ENCODE data around the gene C1RL. TPM values are rescaled to one million over a fixed set of nuclear protein-coding genes. Genes with fewer than 3 reads are reported as not detected.

The C1RL gene
- polyA plus RNA-seq, 2 of the 4 experiments (the other 2 are of a cell fraction): 25.2 to 30.4 TPM

DNA sequence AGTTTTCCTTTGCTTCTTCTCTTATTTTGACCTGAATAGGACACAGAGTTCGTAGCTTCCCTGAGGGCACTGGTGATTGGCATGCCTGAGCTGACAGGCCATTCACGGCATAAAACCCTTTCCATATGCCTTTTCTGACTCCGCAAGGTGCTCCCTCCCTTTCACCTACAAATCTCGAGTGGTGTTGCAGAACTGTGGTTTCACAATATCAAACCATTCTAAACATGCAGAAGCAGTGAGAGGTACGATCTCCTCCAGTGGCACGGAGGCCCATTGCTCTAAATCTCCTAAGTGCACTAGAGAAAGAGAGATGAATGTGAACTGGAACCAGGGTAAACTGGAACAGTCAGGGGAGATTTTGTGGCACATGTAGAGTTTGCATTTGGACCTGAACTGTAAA is 45.0 kb upstream of the C1RL start:
- Histone ChIP-seq H3K4me2 (no peak overlapping the region), H3K4me1 (no peaks in the 10 kb centered on the region), H3K9me3 (no peaks in the 10 kb centered on the region), H3K27ac (no peak overlapping the region), H3K4me3 (no peak overlapping the region)
- FAIRE-seq (no peak), DNase-seq (ENCODE audit: low read depth in 1 of 2, low spot score in 1 of 2) (no peak), ATAC-seq (no peak)
- CTCF ChIA-PET: interaction anchor here (1.0 to 4.5 kb wide), 5 partner anchors 10 to 100 kb away, joined by 3 to 71 read pairs (median 4); partner anchors contain the start of gene C1RL
- POLR2A ChIA-PET: no interaction called here
- WGBS (ENCODE audit: missing lambda C conversion rate): 79% methylated on average over 6 of the region's 6 CpGs
- TF ChIP-seq FOSL2 (IDR thresholded peaks at IDR 0.05): no peak
- no peak for TF ChIP-seq FOSL2 (CRISPR knock-in tag; IDR thresholded peaks at IDR 0.05)
- no peak for TF ChIP-seq CBX2 (IDR thresholded peaks at IDR 0.05; ENCODE audit: borderline replicate concordance, low read depth)
- no peak for TF ChIP-seq GATA3 (IDR thresholded peaks at IDR 0.05; ENCODE audit: borderline replicate concordance)
- TF ChIP-seq NPAS2 (CRISPR knock-in tag; IDR thresholded peaks at IDR 0.05; ENCODE audit: borderline replicate concordance): no peak
- no peak for TF ChIP-seq ZFP36 (IDR thresholded peaks at IDR 0.05; ENCODE audit: borderline replicate concordance, partially characterized antibody)

DNA sequence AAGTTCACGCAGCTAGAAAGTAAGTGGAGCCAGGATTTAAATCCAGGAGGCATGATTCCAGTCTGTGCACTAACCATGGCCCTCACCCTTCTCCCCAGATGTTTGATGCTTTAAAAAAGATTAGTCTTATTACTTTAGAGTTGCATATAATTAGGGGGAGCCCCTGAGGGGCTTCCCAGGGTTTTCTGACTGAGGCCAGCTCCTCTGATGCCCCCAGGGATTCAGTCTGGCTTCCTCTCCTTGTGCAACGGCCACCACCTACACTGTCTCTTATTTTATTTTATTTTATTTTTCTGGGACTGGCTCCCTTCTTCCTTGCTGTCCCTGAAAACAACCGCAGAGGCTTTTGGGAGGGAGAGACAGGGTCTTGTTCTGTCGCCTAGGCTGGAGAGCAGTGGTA is 43.8 kb upstream of the C1RL start:
- no peaks in the 10 kb centered on the region for H3K9me3 ChIP-seq
- no peak overlapping the region for H3K27ac ChIP-seq
- TF ChIP-seq PHF8 (IDR thresholded peaks at IDR 0.05; ENCODE audit: borderline replicate concordance, low read depth) (no peak), MYC (IDR thresholded peaks at IDR 0.05; ENCODE audit: borderline replicate concordance, low read length) (no peak), HOXB5 (CRISPR knock-in tag; IDR thresholded peaks at IDR 0.05) (no peak), TP53 (CRISPR knock-in tag; IDR thresholded peaks at IDR 0.05) (no peak), CHD4 (IDR thresholded peaks at IDR 0.05; ENCODE audit: borderline replicate concordance) (no peak), RARB (CRISPR knock-in tag; IDR thresholded peaks at IDR 0.05) (no peak), KDM5A (IDR thresholded peaks at IDR 0.05) (no peak), FOXS1 (CRISPR knock-in tag; IDR thresholded peaks at IDR 0.05) (no peak), CBX8 (IDR thresholded peaks at IDR 0.05) (no peak), RCOR1 (IDR thresholded peaks at IDR 0.05; ENCODE audit: low read depth, low read length) (no peak), FOSL2 (IDR thresholded peaks at IDR 0.05) (no peak), FOSL2 (CRISPR knock-in tag; IDR thresholded peaks at IDR 0.05) (no peak), JUNB (IDR thresholded peaks at IDR 0.05) (no peak), MAFK (IDR thresholded peaks at IDR 0.05; ENCODE audit: partially characterized antibody) (no peak), RFX5 (IDR thresholded peaks at IDR 0.05) (no peak), MAZ (IDR thresholded peaks at IDR 0.05; ENCODE audit: borderline replicate concordance, low read depth, low read length) (no peak), EHF (CRISPR knock-in tag; IDR thresholded peaks at IDR 0.05) (no peak)
- TF ChIP-seq, protein P1, sequence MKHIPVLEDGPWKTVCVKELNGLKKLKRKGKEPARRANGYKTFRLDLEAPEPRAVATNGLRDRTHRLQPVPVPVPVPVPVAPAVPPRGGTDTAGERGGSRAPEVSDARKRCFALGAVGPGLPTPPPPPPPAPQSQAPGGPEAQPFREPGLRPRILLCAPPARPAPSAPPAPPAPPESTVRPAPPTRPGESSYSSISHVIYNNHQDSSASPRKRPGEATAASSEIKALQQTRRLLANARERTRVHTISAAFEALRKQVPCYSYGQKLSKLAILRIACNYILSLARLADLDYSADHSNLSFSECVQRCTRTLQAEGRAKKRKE (CRISPR knock-in tag; IDR thresholded peaks at IDR 0.05; ENCODE audit: low read depth): no peak
- TF ChIP-seq, protein P2, sequence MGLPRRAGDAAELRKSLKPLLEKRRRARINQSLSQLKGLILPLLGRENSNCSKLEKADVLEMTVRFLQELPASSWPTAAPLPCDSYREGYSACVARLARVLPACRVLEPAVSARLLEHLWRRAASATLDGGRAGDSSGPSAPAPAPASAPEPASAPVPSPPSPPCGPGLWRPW (IDR thresholded peaks at IDR 0.05): no peak
- TF ChIP-seq, protein P3, sequence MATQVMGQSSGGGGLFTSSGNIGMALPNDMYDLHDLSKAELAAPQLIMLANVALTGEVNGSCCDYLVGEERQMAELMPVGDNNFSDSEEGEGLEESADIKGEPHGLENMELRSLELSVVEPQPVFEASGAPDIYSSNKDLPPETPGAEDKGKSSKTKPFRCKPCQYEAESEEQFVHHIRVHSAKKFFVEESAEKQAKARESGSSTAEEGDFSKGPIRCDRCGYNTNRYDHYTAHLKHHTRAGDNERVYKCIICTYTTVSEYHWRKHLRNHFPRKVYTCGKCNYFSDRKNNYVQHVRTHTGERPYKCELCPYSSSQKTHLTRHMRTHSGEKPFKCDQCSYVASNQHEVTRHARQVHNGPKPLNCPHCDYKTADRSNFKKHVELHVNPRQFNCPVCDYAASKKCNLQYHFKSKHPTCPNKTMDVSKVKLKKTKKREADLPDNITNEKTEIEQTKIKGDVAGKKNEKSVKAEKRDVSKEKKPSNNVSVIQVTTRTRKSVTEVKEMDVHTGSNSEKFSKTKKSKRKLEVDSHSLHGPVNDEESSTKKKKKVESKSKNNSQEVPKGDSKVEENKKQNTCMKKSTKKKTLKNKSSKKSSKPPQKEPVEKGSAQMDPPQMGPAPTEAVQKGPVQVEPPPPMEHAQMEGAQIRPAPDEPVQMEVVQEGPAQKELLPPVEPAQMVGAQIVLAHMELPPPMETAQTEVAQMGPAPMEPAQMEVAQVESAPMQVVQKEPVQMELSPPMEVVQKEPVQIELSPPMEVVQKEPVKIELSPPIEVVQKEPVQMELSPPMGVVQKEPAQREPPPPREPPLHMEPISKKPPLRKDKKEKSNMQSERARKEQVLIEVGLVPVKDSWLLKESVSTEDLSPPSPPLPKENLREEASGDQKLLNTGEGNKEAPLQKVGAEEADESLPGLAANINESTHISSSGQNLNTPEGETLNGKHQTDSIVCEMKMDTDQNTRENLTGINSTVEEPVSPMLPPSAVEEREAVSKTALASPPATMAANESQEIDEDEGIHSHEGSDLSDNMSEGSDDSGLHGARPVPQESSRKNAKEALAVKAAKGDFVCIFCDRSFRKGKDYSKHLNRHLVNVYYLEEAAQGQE (IDR thresholded peaks at IDR 0.05): no peak
- WGBS (ENCODE audit: missing lambda C conversion rate): 80% methylated on average over 4 of the region's 4 CpGs
- POLR2A ChIA-PET: no interaction called here
- no peak overlapping the region for H3K4me2 ChIP-seq
- FAIRE-seq (no peak), ATAC-seq (no peak), DNase-seq (ENCODE audit: low read depth in 1 of 2, low spot score in 1 of 2) (no peak)
- H3K4me3 ChIP-seq: no peak overlapping the region
- H3K4me1 ChIP-seq: no peaks in the 10 kb centered on the region
- CTCF ChIA-PET: interaction anchor here (0.6 to 4.5 kb wide), 6 partner anchors 8 to 578 kb away, joined by 3 to 71 read pairs (median 4); no protein-coding TSS in a partner anchor
